ENCODE data around the gene RAB33A. TPM values are rescaled to one million over a fixed set of nuclear protein-coding genes. Genes with fewer than 3 reads are reported as not detected.

RAB33A gene
- total RNA-seq, 3 donors from 2014 or later = 10.6 to 13.6 (median 11.0) TPM

Other genes starting within 250 kb of the RAB33A start
- gene BCORL1, start 189.3 kb upstream of the RAB33A start, total RNA-seq = 1 to 10 TPM; 7.9 to 9.0 (median 8.8) TPM
- gene ELF4, start 61.5 kb upstream of the RAB33A start, total RNA-seq = 10 to 100 TPM; 22.7 to 26.5 (median 23.0) TPM
- gene AIFM1, start 6.1 kb upstream of the RAB33A start, total RNA-seq = 10 to 100 TPM; 45.2 to 54.5 (median 51.9) TPM
- gene ZNF280C, start 96.9 kb downstream of the RAB33A start, total RNA-seq = 1 to 10 TPM; 4.4 to 5.5 (median 5.2) TPM
- gene SLC25A14, start 168.0 kb downstream of the RAB33A start, total RNA-seq = 10 to 100 TPM in 2 of 3 donors, 1 to 10 TPM in 1; 9.6 to 11.3 (median 10.9) TPM
- not detected for gene GPR119, start 213.7 kb downstream of the RAB33A start, total RNA-seq
- 10 to 100 TPM; 25.5 to 26.4 (median 25.5) TPM for gene RBMX2, start 230.0 kb downstream of the RAB33A start, total RNA-seq